Endothelial cell of umbilical vein (primary cell): ENCODE data around the gene CDT1. TPM values are rescaled to one million over a fixed set of nuclear protein-coding genes. Genes with fewer than 3 reads are reported as not detected.

Experiments
- BruUV-seq: library from RNA; stranded (reverse); fragments of 400-500 nt; replicated peaks from 2 replicates; lab custom pipeline; 2021; lab: Mats Ljungman, UMichigan
- CTCF ChIA-PET: fragments of 300-600, 350-600 bp; sonication (Branson Sonifier 250); formaldehyde crosslinking; loops from one replicate; lab custom pipeline; 2021; ENCODE audit warnings: antibody characterized with exemption, inconsistent platforms; lab: Charles Lee
- POLR2A ChIA-PET: fragments of 300-600, 350-600 bp; sonication (Branson Sonifier 250); formaldehyde crosslinking; loops from one replicate; lab custom pipeline; 2021; ENCODE audit warnings: antibody characterized with exemption, inconsistent platforms; lab: Charles Lee
- DNase-seq: peaks from one replicate; pipeline ENCODE4 v3.0.0-alpha.2; 2011; ENCODE audit warnings: low read depth, low spot score
- FAIRE-seq: peaks from 2 replicates; lab custom pipeline; 2011; peaks lifted over from hg19 to GRCh38; lab: Jason Lieb, UNC
- H2AFZ ChIP-seq: 2 replicates; pipeline ENCODE4 v1.6.0; 2012; ENCODE audit warnings: low read depth, low read length, control low read depth, inconsistent platforms
- H3K27ac ChIP-seq: 2 replicates; pipeline ENCODE4 v1.5.1; 2011; ENCODE audit warnings: low read depth, mild to moderate bottlenecking, control low read depth, low read length, moderate library complexity; ENCODE audit not compliant: insufficient read depth
- H3K27me3 ChIP-seq, 2 experiments: 2 replicates each; pipeline versions ENCODE4 v1.6.0 to v1.6.1; 2011; ENCODE audit warnings: low read length in 2 of 2, mixed read lengths in 1 of 2; ENCODE audit not compliant: control insufficient read depth in 2 of 2, insufficient read depth in 2 of 2
- H3K36me3 ChIP-seq, 2 experiments: 2 replicates in 1 of 2; 3 replicates in 1 of 2; pipeline ENCODE4 v1.5.1; 2011; ENCODE audit warnings: low read length in 2 of 2, mild to moderate bottlenecking in 1 of 2, moderate library complexity in 1 of 2; ENCODE audit not compliant: control insufficient read depth in 2 of 2, insufficient read depth in 2 of 2; ENCODE audit errors: extremely low read depth in 1 of 2
- H3K4me1 ChIP-seq: 3 replicates; pipeline ENCODE4 v1.5.1; 2011; ENCODE audit warnings: mild to moderate bottlenecking, low read length; ENCODE audit not compliant: control insufficient read depth, insufficient read depth; ENCODE audit errors: extremely low read depth
- H3K4me2 ChIP-seq: 2 replicates; pipeline ENCODE4 v1.6.1; 2011; ENCODE audit warnings: low read length, control low read depth, mixed read lengths; ENCODE audit not compliant: insufficient read depth
- H3K4me3 ChIP-seq, 3 experiments: fragments of 200-600 bp in 1 of 3; sonication (generic), shearing (Covaris generic) in 1 of 3; replicated peaks in 1 of 3; 2 replicates each; pipeline ENCODE4 v1.5.1; 2011 to 2016; ENCODE audit warnings: control low read depth in 3 of 3, low read length in 3 of 3, mild to moderate bottlenecking in 2 of 3, inconsistent platforms in 1 of 3, low read depth in 1 of 3, moderate library complexity in 1 of 3; ENCODE audit not compliant: insufficient read depth in 1 of 3
- H3K79me2 ChIP-seq: 2 replicates; pipeline ENCODE4 v1.6.0; 2012; ENCODE audit warnings: low read length, inconsistent platforms; ENCODE audit not compliant: control insufficient read depth, insufficient read depth
- H3K9ac ChIP-seq: replicated peaks from 2 replicates; pipeline ENCODE3; 2011; ENCODE audit warnings: low read length, control low read depth; ENCODE audit not compliant: insufficient read depth; ENCODE audit errors: extremely low read depth
- H3K9me1 ChIP-seq: replicated peaks from 3 replicates; pipeline ENCODE4 v1.6.0; 2011; ENCODE audit warnings: mild to moderate bottlenecking, low read length; ENCODE audit not compliant: control insufficient read depth, insufficient read depth; ENCODE audit errors: extremely low read depth
- H3K9me3 ChIP-seq: replicated peaks from 2 replicates; pipeline ENCODE4 v1.5.1; 2012; ENCODE audit warnings: low read length, inconsistent platforms; ENCODE audit not compliant: control insufficient read depth, insufficient read depth
- H4K20me1 ChIP-seq: replicated peaks from 2 replicates; pipeline ENCODE3; 2011; ENCODE audit warnings: mild to moderate bottlenecking, low read length; ENCODE audit not compliant: control insufficient read depth, insufficient read depth; ENCODE audit errors: extremely low read depth
- CTCF ChIP-seq, 2 donors: IDR thresholded peaks; 1 replicate in 1 of 2; 2 replicates in 1 of 2; pipeline ENCODE4 v1.5.1; 2011; ENCODE audit warnings: low read length in 2 of 2, mild to moderate bottlenecking in 2 of 2, moderate library complexity in 2 of 2, control low read depth in 1 of 2, inconsistent platforms in 1 of 2, low read depth in 1 of 2; ENCODE audit not compliant: insufficient read depth in 1 of 2; ENCODE audit errors: extremely low read depth in 1 of 2
- EZH2 ChIP-seq: IDR thresholded peaks from 2 replicates; pipeline ENCODE4 v1.6.1; 2012; ENCODE audit warnings: borderline replicate concordance, low read depth, mild to moderate bottlenecking, moderate library complexity, low read length, inconsistent platforms; ENCODE audit not compliant: severe bottlenecking
- FOS ChIP-seq: IDR thresholded peaks from 2 replicates; pipeline ENCODE4 v1.6.1; 2011; ENCODE audit warnings: mild to moderate bottlenecking, low read length, moderate library complexity, borderline replicate concordance; ENCODE audit not compliant: insufficient read depth
- GATA2 ChIP-seq: IDR thresholded peaks from 2 replicates; pipeline ENCODE4 v1.7.0; 2011; ENCODE audit warnings: low read depth, mild to moderate bottlenecking, moderate library complexity, mixed read lengths, low read length; ENCODE audit not compliant: insufficient read length, insufficient read depth
- JUN ChIP-seq: IDR thresholded peaks from 2 replicates; pipeline ENCODE4 v1.6.1; 2011; ENCODE audit warnings: borderline replicate concordance, low read depth; ENCODE audit not compliant: insufficient read length, insufficient read depth
- MAX ChIP-seq: IDR thresholded peaks from 2 replicates; pipeline ENCODE4 v1.6.1; 2011; ENCODE audit not compliant: insufficient read depth, insufficient read length
- MYC ChIP-seq: IDR thresholded peaks from one replicate; pipeline ENCODE4 v1.6.1; 2011; ENCODE audit warnings: mild to moderate bottlenecking, low read depth, low read length
- POLR2A ChIP-seq: IDR thresholded peaks from 2 replicates; pipeline ENCODE4 v1.6.1; 2012; ENCODE audit warnings: low read depth, mild to moderate bottlenecking, control low read depth, low read length
- POLR2AphosphoS5 ChIP-seq: IDR thresholded peaks from 2 replicates; pipeline ENCODE4 v1.6.1; 2012; ENCODE audit warnings: low read depth, mild to moderate bottlenecking, control low read depth, low read length, moderate library complexity; ENCODE audit not compliant: insufficient read depth
- dilution Hi-C: fragments of 300-500 bp; cut with MboI; formaldehyde crosslinking; loops from one replicate; pipeline ENCODE4 v1.15.0; 2019; ENCODE audit warnings: low sequenced_read_pairs; ENCODE audit not compliant: extremely low pct_ligation_motif_present
- intact Hi-C: fragments of 100-400 bp; cut with micrococcal nuclease; formaldehyde crosslinking; loops from one replicate; pipeline ENCODE4 v1.10.0; 2022
- polyA plus RNA-seq, 4 experiments: library from polyadenylated mRNA; depleted of rRNA in 3 of 4; stranded (reverse) in 3 of 4; unstranded in 1 of 4; fragments of >200 nt; gene quantifications; 2 replicates each; pipeline versions ENCODE4 v1.2.1 to v1.2.3, GENCODE V29; 2011 to 2012; ENCODE audit warnings: missing spikeins in 1 of 4
- total RNA-seq: library from RNA; stranded (reverse); gene quantifications from 2 replicates; pipeline ENCODE4 v1.2.3, GENCODE V29; 2021

Gene CDT1
- total and polyA plus RNA-seq, 2 donors (not counting 3 experiments of a cell fraction or from before 2014, with no cell fraction given) = 15.6 to 30.6 TPM

GRCh38 chr16:88834670-88835069, 31.1 kb downstream of the CDT1 start:
- no peak overlapping the region for H2AFZ ChIP-seq
- no peaks in the 10 kb centered on the region for H3K27me3 ChIP-seq
- no peaks in the 10 kb centered on the region for H4K20me1 ChIP-seq
- no TSS peak for BruUV-seq
- H3K4me1 ChIP-seq = no peaks in the 10 kb centered on the region
- TF ChIP-seq GATA2 (no peak), JUN (no peak), FOS (no peak), EZH2 (no peak), MYC (no peak), MAX (no peak), POLR2A (no peak), POLR2AphosphoS5 (no peak), CTCF (IDR thresholded peaks at IDR 0.05; ENCODE audit: extremely low read depth in 1 of 2, insufficient read depth in 1 of 2, low read depth in 1 of 2, low read length in 2 of 2) (no peak)
- intact Hi-C loops (no loop called here), dilution Hi-C loops (no loop called here)
- H3K4me2 ChIP-seq = no peak overlapping the region
- no peak overlapping the region for H3K27ac ChIP-seq
- no peaks in the 10 kb centered on the region for H3K79me2 ChIP-seq
- no peak overlapping the region for H3K4me3 ChIP-seq
- H3K9ac ChIP-seq = no peak overlapping the region
- H3K36me3 ChIP-seq = peaks cover 0 to 3% of the 10 kb centered on the region in 2 experiments
- FAIRE-seq = no peak
- POLR2A ChIA-PET = no interaction called here
- no peaks in the 10 kb centered on the region for H3K9me1 ChIP-seq
- H3K9me3 ChIP-seq = no peaks in the 10 kb centered on the region
- no peak for DNase-seq
- CTCF ChIA-PET = no interaction called here
